ENCODE results near the gene IKZF3. TPM values are rescaled to one million over a fixed set of nuclear protein-coding genes. Genes with fewer than 3 reads are reported as not detected.
"Not testable (repeated sequence)": the region's sequence is repeated elsewhere in the genome, so short reads cannot be mapped to it uniquely, and the experiment has no call there.

Gene IKZF3
- total RNA-seq, 1 experiment from 2014 or later, result 0.22 TPM

- Histone ChIP-seq H3K56ac (ENCODE audit: insufficient read length, low read depth, low read length) (no peak overlapping the region), H3K23me2 (ENCODE audit: insufficient read length, low read depth, low read length, poor library complexity, severe bottlenecking) (no peaks in the 10 kb centered on the region), H3K27me3 (ENCODE audit: insufficient read depth, low read length) (peaks cover 16% of the 10 kb centered on the region; the same call in 1 of the 2 replicates), H3K9ac (ENCODE audit: extremely low read depth, insufficient read length, low read length) (no peak overlapping the region), H3K4me2 (ENCODE audit: insufficient read depth, insufficient read length, low read length) (no peak overlapping the region), H3K4ac (ENCODE audit: low read depth, low read length) (no peak overlapping the region), H4K8ac (replicated peaks; ENCODE audit: insufficient read length, low read depth, low read length) (no peak overlapping the region), H2AFZ (ENCODE audit: low read length) (no peak overlapping the region), H2BK120ac (ENCODE audit: low read depth, low read length, poor library complexity, severe bottlenecking) (no peak overlapping the region), H3K9me3 (ENCODE audit: control insufficient read depth, low read depth, low read length) (no peaks in the 10 kb centered on the region), H3K79me1 (ENCODE audit: insufficient read depth, low read depth, low read length, poor library complexity, severe bottlenecking) (no peaks in the 10 kb centered on the region), H3K23ac (ENCODE audit: insufficient read length, low read depth, low read length) (no peak overlapping the region), H3K79me2 (ENCODE audit: insufficient read depth, low read length) (no peaks in the 10 kb centered on the region), H4K5ac (ENCODE audit: insufficient read length, low read depth, low read length) (no peak overlapping the region), H3K4me1 (ENCODE audit: insufficient read depth, low read length) (no peaks in the 10 kb centered on the region), H4K91ac (ENCODE audit: insufficient read length, low read depth, low read length) (no peak overlapping the region), H2AK5ac (ENCODE audit: insufficient read length, low read length) (no peak overlapping the region), H3K27ac (ENCODE audit: insufficient read length, low read depth, low read length) (no peak overlapping the region), H2BK20ac (ENCODE audit: low read depth, low read length, poor library complexity, severe bottlenecking) (no peak overlapping the region), H2BK12ac (ENCODE audit: insufficient read length, low read depth, low read length) (no peak overlapping the region), H2BK15ac (ENCODE audit: low read depth, low read length) (no peak overlapping the region), H3K14ac (ENCODE audit: insufficient read depth, low read length) (no peak overlapping the region), H2BK5ac (ENCODE audit: insufficient read length, low read length) (no peak overlapping the region), H4K20me1 (ENCODE audit: control insufficient read depth, insufficient read depth, insufficient read length) (no peaks in the 10 kb centered on the region), H3K18ac (ENCODE audit: insufficient read length, low read depth, low read length) (no peak overlapping the region), H3T11ph (ENCODE audit: low read length) (no peak overlapping the region)
- no peak for DNase-seq
- peaks cover 3 to 9% of the 10 kb centered on the region in 2 experiments; a peak in 3 of 4 replicates for H3K4me1 Mint-ChIP-seq
- no peaks in the 10 kb centered on the region for H3K36me3 Mint-ChIP-seq (ENCODE audit: insufficient read depth in 1 of 3, low read depth in 3 of 3)
- TF ChIP-seq CTCF (conservative IDR thresholded peaks at IDR 0.05), result no peak
- H3K27ac Mint-ChIP-seq, result no peak overlapping the region
- H3K27me3 Mint-ChIP-seq (ENCODE audit: low read depth), result peaks cover 56% of the 10 kb centered on the region
- peaks cover 0 to 5% of the 10 kb centered on the region in 2 experiments; a peak in 2 of 5 replicates for H3K9me3 Mint-ChIP-seq
- no peak overlapping the region for H3K4me3 Mint-ChIP-seq
- no CpG with 5 or more reads among the region's 5 CpGs for WGBS (ENCODE audit: extremely low coverage, insufficient read length, low lambda C conversion rate)
These were observed 2.9 kb downstream of the IKZF3 start for GRCh38 chr17:39861235-39861634.

GRCh38 chr17:39855911-39856649, 8.0 kb downstream of the IKZF3 start:
- DNase-seq; H2BK5ac ChIP-seq (ENCODE audit: insufficient read length, low read length); H4K20me1 ChIP-seq (ENCODE audit: control insufficient read depth, insufficient read depth, insufficient read length); H3K18ac ChIP-seq (ENCODE audit: insufficient read length, low read depth, low read length); H2AFZ ChIP-seq (ENCODE audit: low read length); H3K23ac ChIP-seq (ENCODE audit: insufficient read length, low read depth, low read length); H3K4me2 ChIP-seq (ENCODE audit: insufficient read depth, insufficient read length, low read length); H4K8ac ChIP-seq (replicated peaks; ENCODE audit: insufficient read length, low read depth, low read length); H3K23me2 ChIP-seq (ENCODE audit: insufficient read length, low read depth, low read length, poor library complexity, severe bottlenecking); H3K27ac ChIP-seq (ENCODE audit: insufficient read length, low read depth, low read length); H4K91ac ChIP-seq (ENCODE audit: insufficient read length, low read depth, low read length); H4K5ac ChIP-seq (ENCODE audit: insufficient read length, low read depth, low read length); H3K9ac ChIP-seq (ENCODE audit: extremely low read depth, insufficient read length, low read length); H3K27ac Mint-ChIP-seq; H3K4me1 Mint-ChIP-seq; H3K79me1 ChIP-seq (ENCODE audit: insufficient read depth, low read depth, low read length, poor library complexity, severe bottlenecking); H2BK12ac ChIP-seq (ENCODE audit: insufficient read length, low read depth, low read length); H3K4me1 ChIP-seq (ENCODE audit: insufficient read depth, low read length); H2AK5ac ChIP-seq (ENCODE audit: insufficient read length, low read length); H2BK15ac ChIP-seq (ENCODE audit: low read depth, low read length); H3T11ph ChIP-seq (ENCODE audit: low read length); H3K4me3 Mint-ChIP-seq; H2BK120ac ChIP-seq (ENCODE audit: low read depth, low read length, poor library complexity, severe bottlenecking); H3K4ac ChIP-seq (ENCODE audit: low read depth, low read length); H3K9me3 Mint-ChIP-seq; H3K56ac ChIP-seq (ENCODE audit: insufficient read length, low read depth, low read length); H3K36me3 Mint-ChIP-seq (ENCODE audit: insufficient read depth in 1 of 3, low read depth in 3 of 3); H3K27me3 ChIP-seq (ENCODE audit: insufficient read depth, low read length); H3K79me2 ChIP-seq (ENCODE audit: insufficient read depth, low read length); H3K9me3 ChIP-seq (ENCODE audit: control insufficient read depth, low read depth, low read length); H2BK20ac ChIP-seq (ENCODE audit: low read depth, low read length, poor library complexity, severe bottlenecking); H3K14ac ChIP-seq (ENCODE audit: insufficient read depth, low read length): not testable (repeated sequence)
- WGBS (ENCODE audit: extremely low coverage, insufficient read length, low lambda C conversion rate), result 80% methylated on average over 1 of the region's 9 CpGs
- H3K27me3 Mint-ChIP-seq (ENCODE audit: low read depth), result peaks cover 13% of the 10 kb centered on the region

All from H9 (cell line).